GM10266 (cell line): ENCODE results near the gene TRPM4.
"Not testable (repeated sequence)": the region's sequence is repeated elsewhere in the genome, so short reads cannot be mapped to it uniquely, and the experiment has no call there.

Experiments
- DNase-seq: peaks from one replicate; pipeline ENCODE4 v3.0.0; 2012; ENCODE audit errors: extremely low spot score
- TF ChIP-seq, protein P1 (sequence below): IDR thresholded peaks from 2 replicates; pipeline ENCODE4 v1.5.1; 2012; ENCODE audit warnings: mild to moderate bottlenecking, low read depth; ENCODE audit not compliant: control insufficient read depth, insufficient read depth; ENCODE audit errors: missing control alignments

TRPM4 gene

GRCh38 chr19:49205114-49205513 lies 47.5 kb downstream of the TRPM4 start:
- TF ChIP-seq, protein P1, sequence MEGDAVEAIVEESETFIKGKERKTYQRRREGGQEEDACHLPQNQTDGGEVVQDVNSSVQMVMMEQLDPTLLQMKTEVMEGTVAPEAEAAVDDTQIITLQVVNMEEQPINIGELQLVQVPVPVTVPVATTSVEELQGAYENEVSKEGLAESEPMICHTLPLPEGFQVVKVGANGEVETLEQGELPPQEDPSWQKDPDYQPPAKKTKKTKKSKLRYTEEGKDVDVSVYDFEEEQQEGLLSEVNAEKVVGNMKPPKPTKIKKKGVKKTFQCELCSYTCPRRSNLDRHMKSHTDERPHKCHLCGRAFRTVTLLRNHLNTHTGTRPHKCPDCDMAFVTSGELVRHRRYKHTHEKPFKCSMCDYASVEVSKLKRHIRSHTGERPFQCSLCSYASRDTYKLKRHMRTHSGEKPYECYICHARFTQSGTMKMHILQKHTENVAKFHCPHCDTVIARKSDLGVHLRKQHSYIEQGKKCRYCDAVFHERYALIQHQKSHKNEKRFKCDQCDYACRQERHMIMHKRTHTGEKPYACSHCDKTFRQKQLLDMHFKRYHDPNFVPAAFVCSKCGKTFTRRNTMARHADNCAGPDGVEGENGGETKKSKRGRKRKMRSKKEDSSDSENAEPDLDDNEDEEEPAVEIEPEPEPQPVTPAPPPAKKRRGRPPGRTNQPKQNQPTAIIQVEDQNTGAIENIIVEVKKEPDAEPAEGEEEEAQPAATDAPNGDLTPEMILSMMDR: no peak
- no peak for DNase-seq

- not testable (repeated sequence) for DNase-seq
Observed at GRCh38 chr19:49209502-49209901, 51.9 kb downstream of the TRPM4 start.

DNA sequence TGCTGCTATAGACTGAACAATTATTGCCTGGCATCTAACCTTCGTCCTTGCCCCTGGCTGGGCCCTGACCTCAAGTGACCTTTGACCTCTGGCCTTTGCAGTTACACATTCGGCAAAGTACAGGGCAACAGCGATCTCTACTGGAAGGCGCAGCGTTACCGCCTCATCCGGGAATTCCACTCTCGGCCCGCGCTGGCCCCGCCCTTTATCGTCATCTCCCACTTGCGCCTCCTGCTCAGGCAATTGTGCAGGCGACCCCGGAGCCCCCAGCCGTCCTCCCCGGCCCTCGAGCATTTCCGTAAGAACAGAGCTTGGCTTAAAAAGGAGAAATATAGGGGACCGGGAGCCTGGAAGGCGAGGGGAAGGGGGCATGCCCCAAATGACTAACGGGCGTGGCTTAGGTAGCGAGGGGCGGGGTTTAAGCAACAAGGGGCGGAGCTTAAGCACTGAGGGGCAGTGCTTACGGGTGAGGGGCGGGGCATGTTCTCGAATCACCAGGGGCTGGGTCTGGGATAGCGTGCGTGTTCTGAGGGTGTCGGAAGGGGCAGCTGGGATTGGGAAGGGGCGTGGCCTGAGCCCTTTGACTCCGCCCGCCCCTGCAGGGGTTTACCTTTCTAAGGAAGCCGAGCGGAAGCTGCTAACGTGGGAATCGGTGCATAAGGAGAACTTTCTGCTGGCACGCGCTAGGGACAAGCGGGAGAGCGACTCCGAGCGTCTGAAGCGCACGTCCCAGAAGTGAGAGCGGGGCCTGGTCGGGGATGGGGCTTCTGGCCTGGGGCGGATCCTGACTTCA lies 52.7 kb downstream of the TRPM4 start:
- no peak for DNase-seq
- TF ChIP-seq, protein P1: no peak

GRCh38 chr19:49210901-49211451 lies 53.4 kb downstream of the TRPM4 start:
- DNase-seq: no peak
- TF ChIP-seq, protein P1: no peak

- no peak for DNase-seq
- TF ChIP-seq, protein P1: no peak
Observed at GRCh38 chr19:49212016-49212701, 54.6 kb downstream of the TRPM4 start.

DNA sequence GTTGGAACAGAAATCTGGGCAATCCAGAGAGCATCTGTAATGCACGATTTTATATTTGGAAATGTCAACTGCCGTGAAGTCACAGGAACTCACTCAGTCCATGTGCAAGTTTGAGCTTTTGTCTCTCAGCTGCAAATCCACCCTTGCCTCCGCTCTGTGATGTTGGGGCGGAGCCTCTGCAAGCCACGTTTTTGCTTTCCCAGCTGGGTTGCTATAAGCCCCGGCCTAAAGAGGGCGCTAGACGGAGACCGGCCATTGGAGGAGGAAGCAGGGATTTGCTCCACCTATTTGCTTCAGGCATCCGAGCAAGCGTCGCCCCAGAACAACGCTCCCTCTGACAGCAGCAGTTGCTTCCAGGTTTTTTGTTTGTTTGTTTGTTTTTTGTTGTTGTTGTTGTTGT lies 56.2 kb downstream of the TRPM4 start:
- TF ChIP-seq, protein P1: no peak
- no peak for DNase-seq

DNA sequence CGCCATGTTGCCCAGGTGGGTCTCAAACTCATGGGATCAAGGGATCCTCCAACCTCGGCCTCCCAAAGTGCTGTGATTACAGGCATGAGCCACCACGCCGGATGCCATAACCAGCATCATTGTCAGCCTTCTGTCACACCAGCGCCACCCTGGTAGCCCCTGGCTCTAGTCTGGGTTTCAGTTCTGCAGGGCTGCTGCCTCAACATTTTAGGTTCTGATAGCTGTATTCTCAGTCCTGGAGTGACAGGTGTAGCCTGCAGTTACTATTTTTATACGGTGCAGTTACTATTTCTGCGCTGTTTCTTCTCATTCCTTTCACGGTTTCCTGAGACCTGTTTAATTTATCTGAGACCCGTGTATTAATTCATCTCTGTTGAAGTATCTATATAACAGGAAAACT lies 57.1 kb downstream of the TRPM4 start:
- TF ChIP-seq, protein P1: no peak
- no peak for DNase-seq

GRCh38 chr19:49216071-49216470 lies 58.5 kb downstream of the TRPM4 start:
- DNase-seq: no peak
- TF ChIP-seq, protein P1: no peak
